Subcutaneous adipose tissue (tissue), 4 donors: ENCODE data around the gene TSC2. TPM values are rescaled to one million over a fixed set of nuclear protein-coding genes. Genes with fewer than 3 reads are reported as not detected.

ENCODE experiments used
- total RNA-seq, 4 donors: library from RNA; depleted of rRNA; stranded (reverse); fragments of >200 nt; gene quantifications; one replicate each; pipeline ENCODE4 v1.1.0, GENCODE V29; 2016
- TF ChIP-seq, protein P1 (sequence below): fragments of 450-650 bp; IDR thresholded peaks from one replicate; pipeline ENCODE4 v1.5.1; 2016; ENCODE audit warnings: low read depth, mild to moderate bottlenecking, control low read depth, antibody characterized with exemption, moderate library complexity

TSC2 gene
- total RNA-seq, 4 donors from 2014 or later: 31.1 to 110 (median 50.2) TPM

DNA sequence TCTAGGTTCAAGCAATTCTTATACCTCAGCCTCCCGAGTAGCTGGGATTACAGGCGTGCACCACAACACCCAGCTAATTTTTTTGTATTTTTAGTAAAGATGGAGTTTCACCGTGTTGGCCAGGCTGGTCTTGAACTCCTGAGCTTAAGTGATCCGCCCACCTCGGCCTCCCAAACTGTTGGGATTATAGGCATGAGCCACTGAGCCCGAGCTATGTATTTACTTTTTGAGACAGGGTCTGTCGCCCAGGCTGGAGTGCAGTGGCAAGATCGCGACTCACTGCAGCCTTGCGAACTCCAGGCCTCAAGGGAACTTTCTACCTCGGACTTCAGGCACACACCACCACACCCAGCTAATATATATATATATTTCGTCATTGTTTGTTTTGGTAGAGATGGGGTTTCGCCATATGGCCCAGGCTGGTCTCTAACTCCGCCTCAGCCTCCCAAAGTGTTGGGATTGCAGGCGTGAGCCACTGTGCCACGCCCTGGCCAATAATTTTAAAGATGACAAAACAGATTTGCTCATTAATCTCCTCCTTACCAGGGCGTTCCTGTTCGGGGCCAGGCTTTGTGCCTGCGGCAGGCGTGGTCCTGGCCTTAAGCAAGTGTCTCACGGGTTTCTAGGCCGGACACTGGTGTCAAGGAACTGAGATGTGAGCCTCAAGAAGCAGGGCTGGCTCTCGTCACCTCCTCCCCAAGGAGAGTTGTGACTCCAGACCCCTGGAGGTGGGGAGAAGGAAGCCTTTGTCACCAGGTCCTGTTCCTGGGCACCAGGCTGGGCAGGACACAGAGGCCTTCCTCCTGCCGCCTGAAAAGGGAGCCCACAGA, 32.5 kb upstream of the TSC2 start:
- TF ChIP-seq, protein P1, sequence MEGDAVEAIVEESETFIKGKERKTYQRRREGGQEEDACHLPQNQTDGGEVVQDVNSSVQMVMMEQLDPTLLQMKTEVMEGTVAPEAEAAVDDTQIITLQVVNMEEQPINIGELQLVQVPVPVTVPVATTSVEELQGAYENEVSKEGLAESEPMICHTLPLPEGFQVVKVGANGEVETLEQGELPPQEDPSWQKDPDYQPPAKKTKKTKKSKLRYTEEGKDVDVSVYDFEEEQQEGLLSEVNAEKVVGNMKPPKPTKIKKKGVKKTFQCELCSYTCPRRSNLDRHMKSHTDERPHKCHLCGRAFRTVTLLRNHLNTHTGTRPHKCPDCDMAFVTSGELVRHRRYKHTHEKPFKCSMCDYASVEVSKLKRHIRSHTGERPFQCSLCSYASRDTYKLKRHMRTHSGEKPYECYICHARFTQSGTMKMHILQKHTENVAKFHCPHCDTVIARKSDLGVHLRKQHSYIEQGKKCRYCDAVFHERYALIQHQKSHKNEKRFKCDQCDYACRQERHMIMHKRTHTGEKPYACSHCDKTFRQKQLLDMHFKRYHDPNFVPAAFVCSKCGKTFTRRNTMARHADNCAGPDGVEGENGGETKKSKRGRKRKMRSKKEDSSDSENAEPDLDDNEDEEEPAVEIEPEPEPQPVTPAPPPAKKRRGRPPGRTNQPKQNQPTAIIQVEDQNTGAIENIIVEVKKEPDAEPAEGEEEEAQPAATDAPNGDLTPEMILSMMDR: no peak

GRCh38 chr16:2015947-2016208, 31.9 kb upstream of the TSC2 start:
- TF ChIP-seq, protein P1: no peak

DNA sequence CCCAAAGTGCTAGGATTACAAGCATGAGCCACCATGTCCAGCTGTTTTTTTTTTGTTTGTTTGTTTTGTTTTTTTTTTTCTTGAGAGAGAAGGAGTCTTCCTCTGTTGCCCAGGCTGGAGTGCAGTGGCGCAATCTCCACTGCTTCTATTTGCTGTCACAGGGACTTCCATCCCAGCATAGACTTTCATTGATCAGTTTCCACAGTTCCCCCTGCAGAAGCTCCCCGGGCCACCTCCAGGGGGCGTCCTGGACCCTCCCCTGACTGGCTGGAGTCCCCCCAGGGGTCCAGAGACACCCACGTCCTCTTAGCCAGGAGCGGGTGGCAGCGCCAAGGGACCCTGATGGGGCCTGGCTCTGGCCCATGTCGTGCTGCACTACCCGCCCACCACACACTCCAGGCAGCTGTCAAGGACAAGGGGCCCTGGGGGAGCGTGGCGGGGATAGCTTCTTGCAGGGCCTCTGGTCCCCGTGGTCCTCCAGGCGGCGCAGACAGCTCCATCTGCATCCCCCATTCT, 31.3 kb upstream of the TSC2 start:
- TF ChIP-seq, protein P1: no peak

GRCh38 chr16:2019518-2019920, 28.3 kb upstream of the TSC2 start, which contains the start of gene NPW:
NPW (plus strand) TSS chr16:2019785.
- TF ChIP-seq, protein P1: no peak

GRCh38 chr16:2019921-2020831, 27.6 kb upstream of the TSC2 start:
- TF ChIP-seq, protein P1: no peak

DNA sequence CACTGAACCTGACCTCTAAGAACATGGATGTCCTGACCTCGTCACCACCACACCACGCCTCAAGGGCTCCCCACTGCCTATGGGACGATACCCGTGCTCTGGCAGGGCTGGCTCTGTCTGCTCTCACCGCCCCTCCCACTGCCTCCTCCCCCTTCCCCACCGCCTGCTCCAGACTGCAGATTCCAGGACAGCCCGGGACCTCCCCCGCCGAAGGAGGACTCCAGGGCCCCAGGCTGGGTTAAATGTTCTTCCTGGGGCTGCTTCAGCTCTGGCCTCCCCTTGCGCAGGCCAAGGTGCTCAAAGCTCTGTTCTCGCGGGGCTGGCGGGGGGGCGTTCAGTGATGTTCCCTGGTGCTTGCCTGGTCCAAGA, 25.1 kb upstream of the TSC2 start:
- TF ChIP-seq, protein P1: no peak
